Ishikawa (cell line): ENCODE results near the gene IL36A.

Source experiments
- CEBPB ChIP-seq: IDR thresholded peaks from 2 replicates; pipeline ENCODE4 v1.6.1; 2012
- CREB1 ChIP-seq: IDR thresholded peaks from 2 replicates; pipeline ENCODE4 v1.6.1; 2012; ENCODE audit warnings: low read depth
- EGR1 ChIP-seq: IDR thresholded peaks from 2 replicates; pipeline ENCODE4 v1.6.1; 2012
- EP300 ChIP-seq: IDR thresholded peaks from 2 replicates; pipeline ENCODE4 v1.6.1; 2012; ENCODE audit warnings: borderline replicate concordance
- FOXM1 ChIP-seq: IDR thresholded peaks from 2 replicates; pipeline ENCODE4 v1.6.1; 2012; ENCODE audit warnings: low read depth, borderline replicate concordance
- MAX ChIP-seq: IDR thresholded peaks from 2 replicates; pipeline ENCODE4 v1.6.1; 2012
- NFIC ChIP-seq: IDR thresholded peaks from 2 replicates; pipeline ENCODE4 v1.6.1; 2012
- RAD21 ChIP-seq: IDR thresholded peaks from 2 replicates; pipeline ENCODE4 v1.6.1; 2012; ENCODE audit warnings: low read depth
- TAF1 ChIP-seq: IDR thresholded peaks from 2 replicates; pipeline ENCODE4 v1.6.1; 2012; ENCODE audit warnings: low read depth, mild to moderate bottlenecking
- TCF12 ChIP-seq: IDR thresholded peaks from 2 replicates; pipeline ENCODE4 v1.6.1; 2012; ENCODE audit warnings: low read depth
- TEAD4 ChIP-seq: IDR thresholded peaks from 2 replicates; pipeline ENCODE4 v1.6.1; 2012
- USF1 ChIP-seq: IDR thresholded peaks from 2 replicates; pipeline ENCODE4 v1.6.1; 2012
- YY1 ChIP-seq: IDR thresholded peaks from 2 replicates; pipeline ENCODE4 v1.6.1; 2012; ENCODE audit warnings: low read depth
- TF ChIP-seq, protein P1 (sequence below): IDR thresholded peaks from 2 replicates; pipeline ENCODE4 v1.6.1; 2012; ENCODE audit warnings: low read depth, mild to moderate bottlenecking

GRCh38 chr2:113011108-113011507 lies 5.8 kb downstream of the IL36A start:
- TF ChIP-seq EGR1 (no peak), TAF1 (no peak), YY1 (no peak), RAD21 (no peak), MAX (no peak), EP300 (no peak), CEBPB (no peak), CREB1 (no peak), FOXM1 (no peak), NFIC (no peak), USF1 (no peak), TEAD4 (no peak), TCF12 (no peak)
- TF ChIP-seq, protein P1, sequence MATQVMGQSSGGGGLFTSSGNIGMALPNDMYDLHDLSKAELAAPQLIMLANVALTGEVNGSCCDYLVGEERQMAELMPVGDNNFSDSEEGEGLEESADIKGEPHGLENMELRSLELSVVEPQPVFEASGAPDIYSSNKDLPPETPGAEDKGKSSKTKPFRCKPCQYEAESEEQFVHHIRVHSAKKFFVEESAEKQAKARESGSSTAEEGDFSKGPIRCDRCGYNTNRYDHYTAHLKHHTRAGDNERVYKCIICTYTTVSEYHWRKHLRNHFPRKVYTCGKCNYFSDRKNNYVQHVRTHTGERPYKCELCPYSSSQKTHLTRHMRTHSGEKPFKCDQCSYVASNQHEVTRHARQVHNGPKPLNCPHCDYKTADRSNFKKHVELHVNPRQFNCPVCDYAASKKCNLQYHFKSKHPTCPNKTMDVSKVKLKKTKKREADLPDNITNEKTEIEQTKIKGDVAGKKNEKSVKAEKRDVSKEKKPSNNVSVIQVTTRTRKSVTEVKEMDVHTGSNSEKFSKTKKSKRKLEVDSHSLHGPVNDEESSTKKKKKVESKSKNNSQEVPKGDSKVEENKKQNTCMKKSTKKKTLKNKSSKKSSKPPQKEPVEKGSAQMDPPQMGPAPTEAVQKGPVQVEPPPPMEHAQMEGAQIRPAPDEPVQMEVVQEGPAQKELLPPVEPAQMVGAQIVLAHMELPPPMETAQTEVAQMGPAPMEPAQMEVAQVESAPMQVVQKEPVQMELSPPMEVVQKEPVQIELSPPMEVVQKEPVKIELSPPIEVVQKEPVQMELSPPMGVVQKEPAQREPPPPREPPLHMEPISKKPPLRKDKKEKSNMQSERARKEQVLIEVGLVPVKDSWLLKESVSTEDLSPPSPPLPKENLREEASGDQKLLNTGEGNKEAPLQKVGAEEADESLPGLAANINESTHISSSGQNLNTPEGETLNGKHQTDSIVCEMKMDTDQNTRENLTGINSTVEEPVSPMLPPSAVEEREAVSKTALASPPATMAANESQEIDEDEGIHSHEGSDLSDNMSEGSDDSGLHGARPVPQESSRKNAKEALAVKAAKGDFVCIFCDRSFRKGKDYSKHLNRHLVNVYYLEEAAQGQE = no peak
